Measurements from ENCODE around the gene UTS2R.

- TF ChIP-seq CTCF (IDR thresholded peaks at IDR 0.05; ENCODE audit: low read depth, low read length) (no peak), EZH2phosphoT487 (IDR thresholded peaks at IDR 0.05; ENCODE audit: low read depth) (no peak)
These were observed 40.1 kb upstream of the UTS2R start for GRCh38 chr17:82331345-82331939.
